ENCODE results near the gene APLP2.
"Not testable (repeated sequence)": the region's sequence is repeated elsewhere in the genome, so short reads cannot be mapped to it uniquely, and the experiment has no call there.

Gene APLP2

DNA sequence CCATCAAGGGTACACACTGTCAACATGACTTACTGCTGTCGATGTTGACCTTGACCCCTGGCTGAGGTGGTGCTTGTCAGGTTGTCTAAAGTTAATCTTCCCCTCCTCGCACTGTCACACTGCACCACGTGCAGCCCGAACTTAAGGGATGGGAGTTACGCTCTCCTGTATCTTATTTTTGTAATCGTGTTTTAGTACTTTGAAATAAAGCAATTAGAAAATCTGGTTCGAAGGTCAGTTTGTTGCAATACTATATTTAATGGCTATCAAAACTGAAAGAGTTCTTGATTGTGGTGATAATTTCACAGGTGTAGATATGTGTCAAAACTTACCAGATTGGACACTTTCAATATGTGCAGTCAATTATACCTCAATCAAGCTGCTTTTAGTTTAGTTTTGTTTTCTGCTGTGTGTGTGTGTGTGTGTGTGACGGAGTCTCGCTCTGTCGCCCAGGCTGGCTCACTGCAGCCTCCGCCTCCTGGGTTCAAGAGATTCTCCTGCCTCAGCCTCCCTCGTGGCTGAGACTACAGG, 79.2 kb downstream of the APLP2 start:
- no peak for DNase-seq (ENCODE audit: low spot score)

DNA sequence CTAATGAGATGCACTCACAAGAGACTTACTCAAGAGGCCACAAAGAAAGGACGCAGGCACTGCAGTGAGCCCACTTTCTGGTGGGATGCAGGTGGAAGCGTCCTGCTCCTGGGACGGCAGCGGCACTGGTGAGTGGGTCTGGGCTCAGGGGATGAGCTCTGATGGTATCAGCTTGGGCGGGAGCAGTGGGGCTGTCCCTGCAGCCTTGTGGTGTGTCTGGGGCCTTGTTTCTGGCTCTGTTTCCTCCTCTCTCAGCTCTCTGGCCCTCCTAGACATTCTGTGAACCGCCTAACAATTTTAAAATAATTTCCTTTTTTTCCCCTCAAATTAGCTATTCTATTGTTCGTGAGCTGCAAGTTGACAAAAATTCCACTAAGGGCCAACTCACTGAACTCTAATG, 81.1 kb downstream of the APLP2 start:
- DNase-seq (ENCODE audit: low spot score), result no peak

DNA sequence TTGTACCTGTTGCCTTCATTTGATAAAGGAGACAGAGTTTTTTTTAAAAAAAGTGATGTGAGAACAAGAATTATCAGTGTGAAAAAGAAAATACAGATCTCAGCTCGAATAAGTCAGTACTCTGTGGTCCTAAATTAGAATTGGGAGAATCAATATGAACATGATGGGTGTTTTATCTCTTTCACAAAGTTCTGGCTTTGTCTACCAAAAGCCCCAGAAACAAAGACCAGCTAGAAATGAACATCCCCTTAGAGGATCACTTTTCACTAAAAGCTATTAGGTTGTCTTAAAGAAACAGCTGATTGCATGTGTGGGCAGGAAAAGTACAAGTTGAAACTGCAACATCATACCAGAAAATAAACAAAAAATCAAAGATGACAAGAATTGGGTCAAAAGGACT, 81.5 kb downstream of the APLP2 start:
- no peak for DNase-seq (ENCODE audit: low spot score)

GRCh38 chr11:130156108-130157022, 86.7 kb downstream of the APLP2 start:
- no peak for DNase-seq (ENCODE audit: low spot score)

DNA sequence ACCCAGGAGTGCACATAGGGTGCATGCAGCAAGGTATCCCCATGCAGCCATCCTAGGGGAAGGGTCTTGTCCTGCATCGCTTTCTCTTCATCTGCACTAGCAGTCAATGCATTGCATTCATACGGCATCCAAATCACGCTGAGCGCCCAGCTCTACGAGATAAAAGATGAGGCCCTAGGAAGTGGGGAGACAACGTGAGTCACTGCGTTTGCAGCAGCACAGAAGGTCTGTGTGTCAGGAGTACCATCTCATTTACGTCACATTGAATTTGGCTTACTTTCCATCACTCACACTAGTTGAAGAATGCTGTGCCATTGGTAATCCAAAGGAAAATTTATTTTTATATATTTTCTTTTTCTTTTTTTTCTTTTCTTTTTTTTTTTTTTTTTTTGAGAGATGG, 87.4 kb downstream of the APLP2 start:
- no peak for DNase-seq (ENCODE audit: low spot score)

GRCh38 chr11:130157840-130158239, 88.1 kb downstream of the APLP2 start:
- DNase-seq (ENCODE audit: low spot score), result no peak

DNA sequence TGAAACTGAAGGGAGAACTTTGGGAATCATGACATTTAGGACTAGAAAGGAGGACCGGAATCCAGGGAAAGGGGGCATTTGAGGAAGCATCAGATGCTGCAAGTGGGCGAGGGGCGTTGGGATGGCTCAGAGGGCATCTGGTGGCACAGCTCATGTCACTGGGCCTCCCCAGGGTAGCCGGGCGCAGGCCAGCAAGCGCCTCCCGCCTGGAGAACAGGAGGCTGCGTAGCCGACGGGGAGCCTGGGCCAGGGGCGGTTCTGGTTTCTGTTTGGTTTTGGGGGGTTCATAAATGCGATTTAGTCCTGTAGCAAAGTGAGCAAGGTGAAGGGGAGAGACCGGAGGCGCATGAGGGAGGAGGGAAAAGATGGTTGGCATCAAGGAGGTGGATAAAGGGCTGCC, 89.4 kb downstream of the APLP2 start:
- no peak for DNase-seq (ENCODE audit: low spot score)

DNA sequence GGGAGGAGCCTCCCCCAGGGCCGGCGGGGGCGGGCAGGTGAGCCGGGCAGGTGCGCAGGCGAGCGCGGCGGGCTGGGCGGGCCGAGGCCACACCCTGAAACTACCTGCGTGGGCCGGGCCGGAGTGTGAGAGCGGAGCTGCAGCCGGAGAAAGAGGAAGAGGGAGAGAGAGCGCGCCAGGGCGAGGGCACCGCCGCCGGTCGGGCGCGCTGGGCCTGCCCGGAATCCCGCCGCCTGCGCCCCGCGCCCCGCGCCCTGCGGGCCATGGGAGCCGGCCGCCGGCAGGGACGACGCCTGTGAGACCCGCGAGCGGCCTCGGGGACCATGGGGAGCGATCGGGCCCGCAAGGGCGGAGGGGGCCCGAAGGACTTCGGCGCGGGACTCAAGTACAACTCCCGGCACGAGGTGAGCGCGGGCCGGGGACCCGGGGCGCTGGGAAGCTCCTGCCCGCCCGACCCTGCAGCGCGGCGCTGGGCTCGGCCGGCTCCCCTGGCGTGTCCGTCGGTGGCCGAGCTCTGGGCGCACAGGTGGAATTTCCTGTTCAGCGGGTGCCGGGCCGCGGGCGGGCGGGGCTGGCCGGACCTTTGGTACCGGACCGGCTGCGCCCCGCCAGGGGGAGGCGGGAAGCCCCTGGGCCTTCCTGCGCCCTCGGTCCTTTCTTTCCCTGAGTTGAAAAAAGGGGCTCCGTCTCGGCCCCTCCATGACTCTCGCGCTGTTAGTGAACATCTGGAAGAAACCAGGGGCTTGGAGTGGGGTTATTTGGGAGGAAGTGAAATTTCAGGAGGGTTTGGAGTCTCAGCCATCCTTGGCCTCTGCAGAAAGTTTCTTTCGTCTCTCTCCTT, 90.2 kb downstream of the APLP2 start, which contains the start of gene ST14:
TSS of gene ST14 (plus strand) at position 126 of the 841 bp plus-strand sequence. CDS start at position 324, 198 bp downstream.
- DNase-seq (ENCODE audit: low spot score), result peak; percentile 78

DNA sequence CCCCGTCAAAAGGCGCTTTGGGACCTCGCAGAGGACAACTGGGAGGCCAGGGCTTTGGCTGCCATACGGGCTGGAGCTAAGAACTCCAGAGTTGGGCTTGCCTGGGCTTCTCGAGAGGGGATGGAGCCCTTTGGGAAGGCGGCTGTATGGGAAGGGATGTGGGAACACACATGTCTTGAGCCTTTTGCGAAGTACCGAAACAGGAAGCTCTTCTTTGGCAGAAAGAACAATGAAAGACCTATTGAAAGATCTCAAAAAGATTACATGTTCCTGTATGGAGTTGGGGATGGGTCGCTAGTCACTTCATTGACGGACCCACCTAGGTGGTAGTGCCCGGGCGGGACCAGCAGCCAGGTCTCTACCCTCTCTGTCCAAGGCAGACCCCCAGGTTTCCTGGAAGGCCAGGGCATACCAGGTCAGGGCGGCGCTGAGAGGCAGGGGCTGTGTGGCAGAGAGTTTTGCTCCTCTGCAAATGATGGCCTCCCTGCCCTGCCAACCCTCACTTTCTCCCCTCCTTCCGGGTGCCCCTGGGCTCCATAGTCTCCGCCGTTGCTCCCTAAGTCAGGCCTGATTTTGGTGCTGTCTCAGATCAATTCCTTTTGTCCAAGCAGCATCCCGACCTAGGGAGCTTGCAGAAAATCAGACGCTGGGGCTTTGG, 90.9 kb downstream of the APLP2 start:
- no peak for DNase-seq (ENCODE audit: low spot score)

DNA sequence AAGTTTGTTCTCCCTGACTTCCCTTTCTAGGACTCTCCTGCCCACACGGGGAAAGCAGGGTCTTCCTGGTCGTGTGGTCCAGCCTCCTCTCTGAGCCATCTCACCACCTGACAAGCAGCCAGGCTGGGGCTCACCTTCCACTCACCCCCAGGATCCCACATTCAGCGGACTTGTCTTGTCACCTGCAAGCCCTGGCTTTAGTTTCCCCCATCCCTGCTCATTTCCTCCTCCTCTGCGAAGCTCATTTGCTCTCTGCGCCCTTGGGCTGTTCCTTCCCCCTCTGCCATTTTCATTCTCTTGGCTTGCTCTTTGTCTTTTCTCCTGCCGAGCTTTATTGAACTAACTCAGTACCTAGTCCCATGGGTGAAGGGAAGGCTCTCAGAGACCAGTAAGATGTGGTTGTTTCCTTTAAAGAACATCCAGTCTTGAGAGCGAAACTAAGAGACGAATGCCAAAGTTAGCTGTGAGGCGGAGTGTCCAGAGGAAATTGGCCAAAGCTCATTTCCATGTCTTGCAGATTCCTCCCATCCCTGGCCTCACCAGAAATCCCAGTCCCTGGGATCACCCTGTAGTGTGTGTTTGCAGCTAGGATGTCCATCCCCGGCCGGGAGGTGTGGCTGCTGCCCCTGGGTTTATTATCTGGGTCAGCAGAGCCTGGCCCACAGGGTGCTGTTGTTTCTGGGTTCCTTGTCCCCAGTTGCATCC, 91.9 kb downstream of the APLP2 start:
- no peak for DNase-seq (ENCODE audit: low spot score)

DNA sequence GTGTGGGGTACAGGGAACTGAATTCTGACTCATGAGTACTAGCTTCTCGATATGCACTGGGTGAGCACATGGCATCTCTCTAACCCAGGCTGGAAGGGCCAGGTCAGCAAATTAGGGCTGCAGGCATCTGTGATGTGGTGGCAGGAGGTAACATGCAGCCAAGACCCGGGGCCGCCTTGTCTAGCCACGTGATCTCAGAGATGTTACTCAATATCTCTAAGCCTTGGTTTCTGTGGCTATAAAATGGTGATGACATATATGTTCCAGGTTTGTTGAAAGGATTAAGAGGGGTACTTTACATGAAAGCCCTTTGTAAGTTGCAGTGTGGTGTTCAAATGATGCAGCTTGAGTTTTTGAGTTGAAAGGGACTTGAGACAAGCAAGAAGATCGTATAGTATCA, 93.0 kb downstream of the APLP2 start:
- no peak for DNase-seq (ENCODE audit: low spot score)

DNA sequence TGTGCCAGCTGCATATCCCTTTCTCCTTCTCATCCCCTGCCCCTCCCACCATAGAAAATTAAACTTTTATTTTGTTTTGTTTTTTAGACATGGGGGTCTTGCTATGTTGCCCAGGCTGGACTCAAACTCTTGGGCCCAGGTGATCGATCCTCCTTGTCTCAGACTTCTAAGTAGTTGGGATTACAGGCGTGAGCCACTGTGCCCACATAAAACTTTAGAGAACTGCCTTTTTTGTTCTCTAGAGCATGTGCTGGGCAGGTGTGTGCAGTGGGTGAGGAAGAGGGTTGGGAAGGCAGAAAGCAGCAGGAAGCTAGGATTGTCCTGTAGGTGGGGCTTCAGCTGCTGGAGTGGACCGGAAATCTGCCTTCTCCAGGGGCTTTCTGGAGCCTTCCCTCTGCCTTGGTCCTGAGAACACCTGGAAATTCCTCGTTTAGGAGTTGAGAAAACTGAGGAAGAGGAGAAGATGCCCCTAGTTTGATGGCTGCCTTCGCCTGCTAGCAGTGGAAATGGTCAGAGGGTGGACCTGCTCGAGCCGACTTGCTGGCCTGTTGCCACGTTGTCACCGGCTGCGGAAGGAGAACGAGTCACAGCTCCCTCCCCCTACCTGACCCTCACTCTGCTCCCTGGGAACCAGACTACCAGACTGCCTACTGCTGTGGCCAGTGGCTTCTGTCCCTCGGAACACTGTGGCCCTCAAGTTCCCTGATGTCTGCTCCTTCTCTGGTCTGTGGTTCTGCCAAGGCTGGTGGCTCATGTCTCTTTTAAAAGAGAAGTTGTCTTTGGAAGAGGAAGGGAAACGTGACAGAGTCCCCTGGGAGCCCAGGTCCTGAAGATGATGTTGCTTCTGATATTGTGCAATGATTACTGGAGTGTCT, 93.9 kb downstream of the APLP2 start:
- no peak for DNase-seq (ENCODE audit: low spot score)

DNA sequence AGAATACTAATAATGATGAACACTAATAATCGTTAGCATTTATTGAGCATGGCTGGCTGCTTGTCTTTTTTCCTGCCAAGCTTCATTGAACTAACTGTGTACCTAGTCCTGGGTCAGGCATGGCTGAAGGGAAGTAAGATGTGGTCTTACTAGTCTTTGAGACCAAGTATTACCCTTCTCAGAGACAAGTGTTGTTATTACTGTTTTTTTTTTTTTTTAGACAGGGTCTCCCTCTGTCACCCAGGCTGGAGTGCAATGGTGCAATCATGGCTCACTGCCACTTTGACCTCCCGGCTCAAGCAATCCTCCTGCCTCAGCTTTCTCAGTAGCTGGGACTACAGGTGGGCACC, 94.5 kb downstream of the APLP2 start:
- no peak for DNase-seq (ENCODE audit: low spot score)

- DNase-seq (ENCODE audit: low spot score), result no peak
Observed at GRCh38 chr11:130165601-130166456, 96.1 kb downstream of the APLP2 start.

GRCh38 chr11:130166457-130166784, 96.7 kb downstream of the APLP2 start:
- DNase-seq (ENCODE audit: low spot score), result peak; percentile 16

GRCh38 chr11:130167146-130167545, 97.5 kb downstream of the APLP2 start:
- no peak for DNase-seq (ENCODE audit: low spot score)

GRCh38 chr11:130168105-130168504, 98.4 kb downstream of the APLP2 start:
- DNase-seq (ENCODE audit: low spot score), result no peak

GRCh38 chr11:130170345-130170744, 100.7 kb downstream of the APLP2 start:
- DNase-seq (ENCODE audit: low spot score), result peak; percentile 60

DNA sequence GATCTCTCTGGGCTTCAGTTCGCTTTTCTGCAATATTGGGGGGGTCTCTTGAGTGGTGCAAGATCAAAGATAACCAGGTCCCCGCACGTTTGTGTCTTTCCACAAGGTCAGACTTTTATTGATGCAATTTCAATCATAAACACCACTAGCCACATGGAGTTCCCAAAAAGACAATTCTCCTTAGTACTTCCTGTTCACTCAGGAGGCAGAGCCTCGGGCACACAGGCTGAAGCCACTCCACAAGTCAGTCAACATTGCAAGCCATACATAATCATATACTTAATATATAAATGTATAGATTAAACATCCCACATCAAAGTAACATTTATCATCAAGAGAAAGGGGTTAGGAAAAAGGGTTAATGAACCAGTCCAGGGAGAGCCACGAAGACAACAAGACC, 101.8 kb downstream of the APLP2 start:
- DNase-seq (ENCODE audit: low spot score), result no peak

GRCh38 chr11:130172001-130172400, 102.3 kb downstream of the APLP2 start:
- not testable (repeated sequence) for DNase-seq (ENCODE audit: low spot score)

Measured in iPS-NIHi11 (cell line).